Neural progenitor cell (in vitro differentiated cells): ENCODE data around the gene FAM221A. TPM values are rescaled to one million over a fixed set of nuclear protein-coding genes. Genes with fewer than 3 reads are reported as not detected.

ENCODE experiments used
- DNase-seq: peaks from one replicate; pipeline ENCODE4 v3.0.0-alpha.2; 2016; ENCODE audit warnings: low spot score
- H2AFZ ChIP-seq: fragments of 200-600 bp; sonication (generic); replicated peaks from 2 replicates; pipeline ENCODE4 v1.6.1; 2016; ENCODE audit warnings: antibody characterized with exemption
- H3F3A ChIP-seq: fragments of 200-600 bp; sonication (generic); 2 replicates; pipeline ENCODE4 v1.6.1; 2016; ENCODE audit warnings: antibody characterized with exemption, low read depth
- H3K27ac ChIP-seq: fragments of 200-600 bp; sonication (generic); 2 replicates; pipeline ENCODE4 v1.5.1; 2016; ENCODE audit warnings: mild to moderate bottlenecking
- H3K27me3 ChIP-seq: fragments of 200-600 bp; sonication (generic); 2 replicates; pipeline ENCODE4 v1.6.1; 2016; ENCODE audit warnings: mild to moderate bottlenecking, moderate library complexity
- H3K36me3 ChIP-seq: fragments of 200-600 bp; sonication (generic); 2 replicates; pipeline ENCODE4 v1.5.1; 2016
- H3K4me1 ChIP-seq: fragments of 200-600 bp; sonication (generic); 2 replicates; pipeline ENCODE4 v1.6.1; 2016; ENCODE audit warnings: mixed run types
- H3K4me2 ChIP-seq: fragments of 200-600 bp; sonication (generic); 2 replicates; pipeline ENCODE4 v1.6.1; 2016
- H3K4me3 ChIP-seq: fragments of 200-600 bp; sonication (generic); 2 replicates; pipeline ENCODE4 v1.5.1; 2016
- H3K79me2 ChIP-seq: fragments of 200-600 bp; sonication (generic); 2 replicates; pipeline ENCODE4 v1.6.1; 2016; ENCODE audit warnings: low read depth
- H3K9ac ChIP-seq: fragments of 200-600 bp; sonication (generic); 2 replicates; pipeline ENCODE4 v1.6.1; 2016
- H3K9me3 ChIP-seq: fragments of 200-600 bp; sonication (generic); 2 replicates; pipeline ENCODE4 v1.5.1; 2016; ENCODE audit warnings: low read depth
- H4K20me1 ChIP-seq: fragments of 200-600 bp; sonication (generic); 2 replicates; pipeline ENCODE4 v1.6.1; 2016; ENCODE audit warnings: low read depth
- H3K27ac Mint-ChIP-seq: 3 replicates; pipeline ENCODE4 v1.8.0; 2021; ENCODE audit warnings: mixed read lengths
- H3K27me3 Mint-ChIP-seq: 2 replicates; pipeline ENCODE4 v1.8.0; 2022; ENCODE audit warnings: low read depth, mild to moderate bottlenecking, inconsistent platforms, moderate library complexity, mixed read lengths; ENCODE audit not compliant: insufficient read depth
- H3K36me3 Mint-ChIP-seq: 3 replicates; pipeline ENCODE4 v1.8.0; 2021; ENCODE audit warnings: mixed read lengths
- H3K4me1 Mint-ChIP-seq: 3 replicates; pipeline ENCODE4 v1.8.0; 2021; ENCODE audit warnings: mixed read lengths
- H3K4me3 Mint-ChIP-seq: 3 replicates; pipeline ENCODE4 v1.8.0; 2021; ENCODE audit warnings: mild to moderate bottlenecking, moderate library complexity, mixed read lengths
- H3K9me3 Mint-ChIP-seq: 3 replicates; pipeline ENCODE4 v1.8.0; 2020; ENCODE audit warnings: mixed read lengths
- CTCF ChIP-seq: fragments of 200-600 bp; sonication (generic); IDR thresholded peaks from 2 replicates; pipeline ENCODE4 v1.5.1; 2017; ENCODE audit warnings: antibody characterized with exemption, mild to moderate bottlenecking
- EZH2 ChIP-seq: fragments of 200-600 bp; sonication (generic); IDR thresholded peaks from 2 replicates; pipeline ENCODE4 v1.6.1; 2017; ENCODE audit warnings: antibody characterized with exemption, mild to moderate bottlenecking, moderate library complexity
- EZH2phosphoT487 ChIP-seq: fragments of 200-600 bp; sonication (generic); IDR thresholded peaks from 2 replicates; pipeline ENCODE4 v1.6.1; 2017; ENCODE audit warnings: antibody characterized with exemption
- total RNA-seq: library from RNA; depleted of rRNA; stranded (reverse); fragments of >200 nt; gene quantifications from 2 replicates; pipeline ENCODE4 v1.2.3, GENCODE V29; 2015; ENCODE audit warnings: low replicate concordance

The FAM221A gene
- total RNA-seq, 1 donor from 2014 or later, result 26.2 TPM

- no peak overlapping the region for H3K4me2 ChIP-seq
- H2AFZ ChIP-seq, result no peak overlapping the region
- no peak for TF ChIP-seq EZH2
- TF ChIP-seq CTCF, result peak; percentile 76
- no peak for TF ChIP-seq EZH2phosphoT487
- Mint-ChIP-seq H3K4me1 (no peaks in the 10 kb centered on the region), H3K27me3 (peaks cover 5% of the 10 kb centered on the region), H3K4me3 (no peak overlapping the region), H3K36me3 (no peaks in the 10 kb centered on the region), H3K27ac (no peak overlapping the region), H3K9me3 (peaks cover 26% of the 10 kb centered on the region)
- no peaks in the 10 kb centered on the region for H3K36me3 ChIP-seq
- no peaks in the 10 kb centered on the region for H3K79me2 ChIP-seq
- no peak overlapping the region for H3K9ac ChIP-seq
- H3K9me3 ChIP-seq, result no peaks in the 10 kb centered on the region
- H3K27ac ChIP-seq, result no peak overlapping the region
- no peaks in the 10 kb centered on the region for H4K20me1 ChIP-seq
- no peak overlapping the region for H3K4me3 ChIP-seq
- no peaks in the 10 kb centered on the region for H3F3A ChIP-seq
- H3K4me1 ChIP-seq, result peaks cover 12% of the 10 kb centered on the region
- DNase-seq, result peak; percentile 71
- no peaks in the 10 kb centered on the region for H3K27me3 ChIP-seq
Measured at GRCh38 chr7:23654508-23654907, 25.5 kb upstream of the FAM221A start.

- Mint-ChIP-seq H3K9me3 (peaks cover 30% of the 10 kb centered on the region), H3K36me3 (no peaks in the 10 kb centered on the region), H3K27ac (no peak overlapping the region), H3K4me1 (no peaks in the 10 kb centered on the region), H3K4me3 (no peak overlapping the region), H3K27me3 (peaks cover 5% of the 10 kb centered on the region)
- H3F3A ChIP-seq, result no peaks in the 10 kb centered on the region
- H3K9me3 ChIP-seq, result no peaks in the 10 kb centered on the region
- DNase-seq, result no peak
- H3K79me2 ChIP-seq, result no peaks in the 10 kb centered on the region
- H3K27me3 ChIP-seq, result no peaks in the 10 kb centered on the region
- H3K4me3 ChIP-seq, result no peak overlapping the region
- H2AFZ ChIP-seq, result no peak overlapping the region
- TF ChIP-seq CTCF (no peak), EZH2 (no peak), EZH2phosphoT487 (no peak)
- no peak overlapping the region for H3K9ac ChIP-seq
- peaks cover 12% of the 10 kb centered on the region for H3K4me1 ChIP-seq
- no peak overlapping the region for H3K4me2 ChIP-seq
- no peaks in the 10 kb centered on the region for H4K20me1 ChIP-seq
- no peak overlapping the region for H3K27ac ChIP-seq
- no peaks in the 10 kb centered on the region for H3K36me3 ChIP-seq
Measured at GRCh38 chr7:23655433-23655832, 24.6 kb upstream of the FAM221A start.

GRCh38 chr7:23658831-23659427, 21.1 kb upstream of the FAM221A start:
- TF ChIP-seq EZH2phosphoT487 (no peak), EZH2 (no peak), CTCF (no peak)
- peaks cover 32% of the 10 kb centered on the region for H3K9me3 Mint-ChIP-seq
- H2AFZ ChIP-seq, result peak overlapping the region; percentile 59
- no peaks in the 10 kb centered on the region for H3K79me2 ChIP-seq
- no peak overlapping the region for H3K4me3 ChIP-seq
- H3K27me3 ChIP-seq, result no peaks in the 10 kb centered on the region
- no peaks in the 10 kb centered on the region for H4K20me1 ChIP-seq
- H3K9me3 ChIP-seq, result no peaks in the 10 kb centered on the region
- no peak overlapping the region for H3K27ac Mint-ChIP-seq
- peak overlapping the region; percentile 54 for H3K4me2 ChIP-seq
- H3K36me3 ChIP-seq, result no peaks in the 10 kb centered on the region
- H3F3A ChIP-seq, result peaks cover 12% of the 10 kb centered on the region
- no peak overlapping the region for H3K9ac ChIP-seq
- H3K4me3 Mint-ChIP-seq, result no peak overlapping the region
- peaks cover 2% of the 10 kb centered on the region for H3K27me3 Mint-ChIP-seq
- H3K36me3 Mint-ChIP-seq, result no peaks in the 10 kb centered on the region
- DNase-seq, result peak; percentile 31
- peaks cover 12% of the 10 kb centered on the region for H3K4me1 Mint-ChIP-seq
- H3K27ac ChIP-seq, result no peak overlapping the region
- peaks cover 32% of the 10 kb centered on the region for H3K4me1 ChIP-seq
